IMR-90 (cell line): Measurements from ENCODE around the gene FAM3D. TPM values are rescaled to one million over a fixed set of nuclear protein-coding genes. Genes with fewer than 3 reads are reported as not detected.

Experiments
- ATAC-seq: fragments of 200-7000 bp; cut with Tn5 transposase; 2 replicates; pipeline ENCODE4 v1.9.1; 2020; ENCODE audit warnings: low read depth, mild to moderate bottlenecking, moderate library complexity
- BruUV-seq: library from RNA; stranded (reverse); fragments of 400-500 nt; replicated peaks from 2 replicates; lab custom pipeline; 2021; lab: Mats Ljungman, UMichigan
- CTCF ChIA-PET: fragments of 300-600 bp; formaldehyde crosslinking; extraction: SDS; loops from one replicate; lab custom pipeline; 2021; ENCODE audit warnings: antibody characterized with exemption; lab: Yijun Ruan, JAX
- POLR2A ChIA-PET: fragments of 300-600 bp; sonication (Branson Sonifier 250); formaldehyde crosslinking; loops from one replicate; lab custom pipeline; 2022; ENCODE audit warnings: antibody characterized with exemption; ENCODE audit not compliant: unreplicated experiment; lab: Charles Lee
- DNase-seq: peaks from one replicate; pipeline ENCODE4 v3.0.0; 2013
- H2AFZ ChIP-seq: replicated peaks from 2 replicates; pipeline ENCODE3; 2013; ENCODE audit warnings: low read length, mild to moderate bottlenecking; ENCODE audit not compliant: poor library complexity
- H2AK5ac ChIP-seq: 2 replicates; pipeline ENCODE4 v1.6.1; 2013; ENCODE audit warnings: low read depth, low read length, inconsistent platforms
- H2AK9ac ChIP-seq: replicated peaks from 2 replicates; pipeline ENCODE3; 2013; ENCODE audit warnings: mild to moderate bottlenecking, low read depth, low read length, moderate library complexity; ENCODE audit not compliant: poor library complexity
- H2BK120ac ChIP-seq: 2 replicates; pipeline ENCODE4 v1.6.1; 2013; ENCODE audit warnings: low read depth, low read length, inconsistent platforms
- H2BK15ac ChIP-seq: 3 replicates; pipeline ENCODE4 v1.6.1; 2013; ENCODE audit warnings: low read depth, low read length, inconsistent platforms
- H2BK20ac ChIP-seq: 2 replicates; pipeline ENCODE4 v1.6.1; 2013; ENCODE audit warnings: low read depth, mild to moderate bottlenecking, inconsistent platforms, low read length, moderate library complexity
- H2BK5ac ChIP-seq: 2 replicates; pipeline ENCODE4 v1.6.1; 2013; ENCODE audit warnings: mild to moderate bottlenecking, low read depth, low read length, inconsistent platforms; ENCODE audit not compliant: poor library complexity, severe bottlenecking
- H3K14ac ChIP-seq: replicated peaks from 2 replicates; pipeline ENCODE4 v1.6.1; 2013; ENCODE audit warnings: low read depth, low read length, inconsistent platforms
- H3K18ac ChIP-seq: 2 replicates; pipeline ENCODE4 v1.6.1; 2013; ENCODE audit warnings: low read depth, low read length, control low read depth
- H3K23ac ChIP-seq: 2 replicates; pipeline ENCODE4 v1.6.1; 2013; ENCODE audit warnings: low read depth, low read length, inconsistent platforms
- H3K27ac ChIP-seq: 2 replicates; pipeline ENCODE4 v1.5.1; 2013; ENCODE audit warnings: mild to moderate bottlenecking, control low read depth, low read length; ENCODE audit not compliant: insufficient read depth
- H3K27me3 ChIP-seq: 2 replicates; pipeline ENCODE4 v1.6.1; 2013; ENCODE audit warnings: low read length; ENCODE audit not compliant: control insufficient read depth, insufficient read depth
- H3K36me3 ChIP-seq: 2 replicates; pipeline ENCODE4 v1.6.1; 2013; ENCODE audit warnings: low read length, mixed read lengths; ENCODE audit not compliant: control insufficient read depth, insufficient read depth
- H3K4ac ChIP-seq: 2 replicates; pipeline ENCODE4 v1.6.1; 2013; ENCODE audit warnings: low read depth, low read length, inconsistent platforms
- H3K4me1 ChIP-seq: 2 replicates; pipeline ENCODE4 v1.6.1; 2013; ENCODE audit warnings: low read length, mixed read lengths; ENCODE audit not compliant: control insufficient read depth, insufficient read depth
- H3K4me2 ChIP-seq: 2 replicates; pipeline ENCODE4 v1.6.1; 2013; ENCODE audit warnings: low read depth, mild to moderate bottlenecking, control low read depth, low read length, moderate library complexity
- H3K4me3 ChIP-seq: 2 replicates; pipeline ENCODE4 v1.5.1; 2013; ENCODE audit warnings: low read depth, mild to moderate bottlenecking, control low read depth, low read length, moderate library complexity; ENCODE audit not compliant: insufficient read depth
- H3K56ac ChIP-seq: 2 replicates; pipeline ENCODE4 v1.6.1; 2013; ENCODE audit warnings: low read length, inconsistent platforms; ENCODE audit not compliant: insufficient read depth; ENCODE audit errors: extremely low read depth
- H3K79me1 ChIP-seq, 2 experiments: 2 replicates each; pipeline ENCODE4 v1.6.1; 2013; ENCODE audit warnings: low read length in 2 of 2, inconsistent platforms in 1 of 2, low read depth in 1 of 2
- H3K9ac ChIP-seq: 2 replicates; pipeline ENCODE4 v1.6.1; 2013; ENCODE audit warnings: low read depth, low read length, control low read depth
- H3K9me1 ChIP-seq: 2 replicates; pipeline ENCODE4 v1.6.1; 2013; ENCODE audit warnings: low read length, inconsistent platforms; ENCODE audit not compliant: insufficient read depth
- H3K9me3 ChIP-seq: 2 replicates; pipeline ENCODE4 v1.6.1; 2013; ENCODE audit warnings: low read length; ENCODE audit not compliant: control insufficient read depth, insufficient read depth
- H4K20me1 ChIP-seq: 2 replicates; pipeline ENCODE4 v1.6.1; 2013; ENCODE audit warnings: low read length, inconsistent platforms; ENCODE audit not compliant: insufficient read depth
- H4K5ac ChIP-seq: 2 replicates; pipeline ENCODE4 v1.6.1; 2013; ENCODE audit warnings: mild to moderate bottlenecking, low read depth, low read length, control low read depth
- H4K8ac ChIP-seq, 2 experiments: 2 replicates each; pipeline ENCODE4 v1.6.1; 2013; ENCODE audit warnings: low read depth in 2 of 2, low read length in 2 of 2, control low read depth in 1 of 2, inconsistent platforms in 1 of 2
- H4K91ac ChIP-seq: 2 replicates; pipeline ENCODE4 v1.6.1; 2013; ENCODE audit warnings: low read depth, low read length, inconsistent platforms; ENCODE audit not compliant: insufficient read depth
- BHLHE40 ChIP-seq: fragments of 150-350 bp; IDR thresholded peaks from 2 replicates; pipeline ENCODE4 v1.6.1; 2016; ENCODE audit warnings: mild to moderate bottlenecking, low read depth, low read length
- CEBPB ChIP-seq: IDR thresholded peaks from 2 replicates; pipeline ENCODE4 v1.6.1; 2012; ENCODE audit warnings: low read depth, low read length, improper control_type of control experiment
- CHD1 ChIP-seq: IDR thresholded peaks from 2 replicates; pipeline ENCODE4 v1.6.1; 2012; ENCODE audit warnings: low read depth, low read length, improper control_type of control experiment
- CTCF ChIP-seq: conservative IDR thresholded peaks from 2 replicates; pipeline ENCODE4 v1.5.1; 2012; ENCODE audit warnings: mild to moderate bottlenecking, low read depth, low read length, improper control_type of control experiment
- ELK1 ChIP-seq: fragments of 150-350 bp; IDR thresholded peaks from 2 replicates; pipeline ENCODE4 v1.6.1; 2016; ENCODE audit warnings: low read depth, mild to moderate bottlenecking, low read length, moderate library complexity, borderline replicate concordance
- FOS ChIP-seq: fragments of 150-350 bp; IDR thresholded peaks from 2 replicates; pipeline ENCODE4 v1.6.1; 2016; ENCODE audit warnings: low read depth, low read length
- MAFK ChIP-seq: IDR thresholded peaks from 2 replicates; pipeline ENCODE4 v1.6.1; 2012; ENCODE audit warnings: low read depth, low read length, improper control_type of control experiment
- MAZ ChIP-seq: IDR thresholded peaks from 2 replicates; pipeline ENCODE4 v1.6.1; 2012; ENCODE audit warnings: low read depth, mild to moderate bottlenecking, low read length, improper control_type of control experiment, moderate library complexity, borderline replicate concordance
- MXI1 ChIP-seq: IDR thresholded peaks from 2 replicates; pipeline ENCODE4 v1.6.1; 2012; ENCODE audit warnings: low read depth, mild to moderate bottlenecking, low read length, moderate library complexity, borderline replicate concordance
- NFE2L2 ChIP-seq: fragments of 150-350 bp; IDR thresholded peaks from 2 replicates; pipeline ENCODE4 v1.6.1; 2016; ENCODE audit warnings: low read depth, mild to moderate bottlenecking, low read length
- POLR2A ChIP-seq: IDR thresholded peaks from 2 replicates; pipeline ENCODE4 v1.6.1; 2012; ENCODE audit warnings: mild to moderate bottlenecking, low read depth, low read length
- RAD21 ChIP-seq: IDR thresholded peaks from 2 replicates; pipeline ENCODE4 v1.6.1; 2012; ENCODE audit warnings: low read length, improper control_type of control experiment
- RCOR1 ChIP-seq: IDR thresholded peaks from 2 replicates; pipeline ENCODE4 v1.6.1; 2012; ENCODE audit warnings: mild to moderate bottlenecking, low read length, improper control_type of control experiment; ENCODE audit not compliant: insufficient replicate concordance
- RFX5 ChIP-seq: IDR thresholded peaks from 2 replicates; pipeline ENCODE4 v1.8.0; 2012; ENCODE audit warnings: low read depth, mild to moderate bottlenecking, low read length, moderate library complexity
- USF2 ChIP-seq: fragments of 150-350 bp; IDR thresholded peaks from 2 replicates; pipeline ENCODE4 v1.6.1; 2017; ENCODE audit warnings: mild to moderate bottlenecking, antibody characterized with exemption, low read length, low read depth
- WGBS, 2 experiments: methylation state at CpG; one replicate each; pipeline versions ENCODE4 v1.1.5 to v1.1.7; 2013; ENCODE audit warnings: missing lambda C conversion rate in 2 of 2; ENCODE audit not compliant: insufficient read length in 1 of 2; ENCODE audit errors: extremely low coverage in 2 of 2; 5-methylcytosine and 5-hydroxymethylcytosine counted together
- dilution Hi-C: fragments of 300-500 bp; cut with HindIII; formaldehyde crosslinking; loops from one replicate; pipeline ENCODE4 v1.14.3; 2018; ENCODE audit warnings: low sequenced_read_pairs; ENCODE audit not compliant: unreplicated experiment
- in situ Hi-C: fragments of 300-500 bp; cut with MboI; formaldehyde crosslinking; loops from 3 replicates; pipeline ENCODE4 v1.14.3; 2019; ENCODE audit warnings: low sequenced_read_pairs, inconsistent platforms, mixed read lengths
- intact Hi-C: fragments of 100-400 bp; cut with micrococcal nuclease; formaldehyde crosslinking; loops from 2 replicates; pipeline ENCODE4 v1.10.0; 2022
- polyA plus RNA-seq, 3 experiments: library from polyadenylated mRNA; depleted of rRNA; stranded (reverse); fragments of >200 nt; gene quantifications; 2 replicates each; pipeline ENCODE4 v1.2.3, GENCODE V29; 2012; ENCODE audit warnings: low replicate concordance in 1 of 3
- total RNA-seq: library from RNA; depleted of rRNA; stranded (reverse); fragments of >200 nt; gene quantifications from 2 replicates; pipeline ENCODE4 v1.2.3, GENCODE V29; 2012

The FAM3D gene
- total and polyA plus RNA-seq, 2 of the 4 experiments (the other 2 are of a cell fraction): not detected

- intact Hi-C loops (no loop called here), in situ Hi-C loops (no loop called here), dilution Hi-C loops (no loop called here)
- Histone ChIP-seq H2BK20ac (no peak overlapping the region), H4K5ac (no peak overlapping the region), H3K14ac (no peak overlapping the region), H3K9ac (no peak overlapping the region), H3K79me1 (no peaks in the 10 kb centered on the region), H3K4ac (no peak overlapping the region), H2AK9ac (no peak overlapping the region), H2BK120ac (no peak overlapping the region), H4K91ac (no peak overlapping the region), H3K23ac (no peak overlapping the region), H4K8ac (no peak overlapping the region), H3K27ac (no peak overlapping the region), H4K20me1 (no peaks in the 10 kb centered on the region), H2BK5ac (no peak overlapping the region), H3K56ac (no peak overlapping the region), H3K36me3 (no peaks in the 10 kb centered on the region), H3K27me3 (no peaks in the 10 kb centered on the region; the same call in 1 of the 2 replicates), H3K18ac (no peak overlapping the region), H3K9me1 (no peaks in the 10 kb centered on the region), H2AK5ac (no peak overlapping the region), H2AFZ (no peak overlapping the region), H3K9me3 (peaks cover 6% of the 10 kb centered on the region), H3K4me3 (no peak overlapping the region), H2BK15ac (no peak overlapping the region), H3K4me1 (no peaks in the 10 kb centered on the region), H3K4me2 (no peak overlapping the region)
- POLR2A ChIA-PET: no interaction called here
- DNase-seq (no peak), ATAC-seq (no peak)
- WGBS, 2 experiments: 17% methylated on average over 1 of the region's 7 CpGs; no CpG with 5 or more reads in 1 of the 2 experiments
- BruUV-seq: no TSS peak
- CTCF ChIA-PET: no interaction called here
- TF ChIP-seq MAZ (no peak), RCOR1 (no peak), ELK1 (no peak), CHD1 (no peak), FOS (no peak), MXI1 (no peak), CTCF (no peak), RAD21 (no peak), USF2 (no peak), BHLHE40 (no peak), CEBPB (no peak), MAFK (no peak), NFE2L2 (no peak), RFX5 (no peak), POLR2A (no peak)
Measured at GRCh38 chr3:58693940-58694850, 27.6 kb upstream of the FAM3D start.
